NT2/D1 (cell line): ENCODE results near the gene GRP.

Source experiments
- SUZ12 ChIP-seq: IDR thresholded peaks from 2 replicates; pipeline ENCODE4 v1.6.1; 2011; ENCODE audit not compliant: insufficient read length, insufficient read depth; ENCODE audit errors: extremely low read depth
- ZNF274 ChIP-seq: IDR thresholded peaks from 2 replicates; pipeline ENCODE4 v1.6.1; 2011; ENCODE audit warnings: mild to moderate bottlenecking, low read depth, low read length

- TF ChIP-seq ZNF274, result no peak
- no peak for TF ChIP-seq SUZ12
Measured at GRCh38 chr18:59197636-59198035, 22.3 kb upstream of the GRP start.
